HG02763 (cell line): Measurements from ENCODE around the gene LSM2.

Experiments
- ATAC-seq: cut with Tn5 transposase; IDR thresholded peaks from one replicate; pipeline ENCODE4 v1.9.1; 2021; ENCODE audit warnings: mild to moderate bottlenecking, moderate library complexity; ENCODE audit not compliant: unreplicated experiment

The LSM2 gene

GRCh38 chr6:31752739-31753319, 53.9 kb downstream of the LSM2 start:
- no peak for ATAC-seq

DNA sequence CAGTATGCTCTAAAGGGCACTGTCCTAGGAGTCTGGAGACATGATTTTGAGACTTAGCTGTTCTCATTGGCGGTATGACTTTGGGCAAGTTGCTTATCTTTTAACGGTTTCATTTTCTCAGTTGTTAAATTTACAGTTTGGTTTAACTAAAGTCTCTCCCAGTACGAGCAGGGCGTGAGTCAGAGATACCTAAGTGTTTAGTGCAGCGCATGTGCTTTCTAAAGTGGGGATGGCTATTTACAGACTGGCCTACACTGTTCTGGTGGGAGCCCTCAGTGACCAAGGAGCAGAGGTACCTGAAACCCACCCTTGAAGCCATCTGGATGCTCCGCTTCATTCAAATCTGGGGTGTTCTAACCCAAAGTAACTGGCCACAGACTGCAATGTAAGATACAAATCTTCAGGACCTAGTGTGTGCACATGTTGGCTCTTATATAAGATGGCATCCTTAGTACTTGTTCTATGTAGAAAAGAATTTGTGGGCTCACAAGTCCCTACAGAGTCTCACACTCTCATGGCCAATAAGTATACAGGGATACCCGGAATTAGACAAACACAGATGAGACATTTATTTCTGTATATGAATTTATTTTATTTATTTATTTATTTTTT, 56.2 kb downstream of the LSM2 start:
- no peak for ATAC-seq

- ATAC-seq: no peak
These were observed 57.3 kb downstream of the LSM2 start for GRCh38 chr6:31749301-31750036.
